Activated T-helper 17 cell treated with anti-CD3 and anti-CD28 coated beads, Interleukin-2, amount 50 U/mL, for 72 hours (primary cell): ENCODE data around the gene HOXD11. TPM values are rescaled to one million over a fixed set of nuclear protein-coding genes. Genes with fewer than 3 reads are reported as not detected.
A peak's percentile ranks its signal among the peaks of the same experiment; 100 is the strongest.

ENCODE experiments used
- ATAC-seq: fragments of 150-1000 bp; cut with Tn5 transposase; replicated peaks from 2 replicates; pipeline ENCODE4 v1.10.0; 2021; ENCODE audit warnings: mild to moderate bottlenecking, moderate library complexity
- H3K27ac Mint-ChIP-seq: one replicate; pipeline ENCODE4 v1.8.0; 2022; ENCODE audit warnings: mixed read lengths
- H3K27me3 Mint-ChIP-seq: one replicate; pipeline ENCODE4 v1.8.0; 2022; ENCODE audit warnings: mixed read lengths
- H3K36me3 Mint-ChIP-seq: one replicate; pipeline ENCODE4 v1.8.0; 2022; ENCODE audit warnings: low read depth, mild to moderate bottlenecking, mixed read lengths
- H3K4me1 Mint-ChIP-seq: one replicate; pipeline ENCODE4 v1.8.0; 2022; ENCODE audit warnings: mixed read lengths
- H3K4me3 Mint-ChIP-seq: one replicate; pipeline ENCODE4 v1.8.0; 2022; ENCODE audit warnings: mild to moderate bottlenecking, mixed read lengths
- H3K9me3 Mint-ChIP-seq: one replicate; pipeline ENCODE4 v1.8.0; 2022; ENCODE audit warnings: mixed read lengths
- total RNA-seq, 2 donors: library from RNA; stranded (reverse); gene quantifications; one replicate each; pipeline ENCODE4 v1.2.3, GENCODE V29; 2022

Gene HOXD11
- total RNA-seq, 2 donors from 2014 or later: not detected

GRCh38 chr2:176104316-176105077 lies 2.6 kb upstream of the HOXD11 start:
- H3K27ac Mint-ChIP-seq: no peak overlapping the region
- ATAC-seq: no peak
- H3K9me3 Mint-ChIP-seq: no peaks in the 10 kb centered on the region
- H3K36me3 Mint-ChIP-seq: peaks cover 24% of the 10 kb centered on the region
- peaks cover 13% of the 10 kb centered on the region for H3K4me1 Mint-ChIP-seq
- H3K27me3 Mint-ChIP-seq: peaks cover 63% of the 10 kb centered on the region
- H3K4me3 Mint-ChIP-seq: no peak overlapping the region

DNA sequence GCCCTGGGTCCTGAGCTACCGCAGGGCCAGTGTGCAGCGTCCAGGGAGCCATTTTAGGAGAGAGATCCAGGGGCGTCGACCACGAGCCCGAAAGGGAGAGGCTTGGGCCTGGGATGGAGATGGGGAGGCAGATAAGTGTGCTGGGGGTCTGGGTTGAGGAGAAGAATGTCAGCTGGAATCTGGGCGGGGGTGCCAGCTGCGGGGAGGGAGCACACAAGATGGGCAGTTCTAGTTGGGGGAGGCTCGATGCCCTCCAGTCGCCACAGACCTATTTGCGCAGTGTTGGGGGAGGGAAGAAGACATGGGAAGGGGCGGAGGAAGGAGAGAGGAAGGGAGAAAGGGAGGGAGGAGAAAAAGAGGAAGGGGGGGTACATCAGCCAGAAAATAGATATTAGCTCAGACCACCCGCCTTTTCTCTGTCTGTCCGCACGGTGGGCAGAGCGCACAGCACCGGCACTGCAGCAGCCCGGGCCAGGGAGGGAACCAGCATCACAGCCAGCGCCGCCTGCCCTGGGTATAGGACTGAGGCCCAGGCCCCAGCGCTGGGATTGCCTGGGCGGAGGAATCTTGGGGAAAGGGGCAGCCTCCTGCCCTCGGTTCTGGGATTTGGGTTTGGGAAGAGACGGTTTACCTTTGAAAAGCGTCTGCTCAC lies 1.9 kb upstream of the HOXD11 start:
- Mint-ChIP-seq H3K27ac (no peak overlapping the region), H3K36me3 (peaks cover 26% of the 10 kb centered on the region), H3K4me1 (peaks cover 15% of the 10 kb centered on the region), H3K9me3 (no peaks in the 10 kb centered on the region), H3K27me3 (peaks cover 70% of the 10 kb centered on the region), H3K4me3 (no peak overlapping the region)
- no peak for ATAC-seq

DNA sequence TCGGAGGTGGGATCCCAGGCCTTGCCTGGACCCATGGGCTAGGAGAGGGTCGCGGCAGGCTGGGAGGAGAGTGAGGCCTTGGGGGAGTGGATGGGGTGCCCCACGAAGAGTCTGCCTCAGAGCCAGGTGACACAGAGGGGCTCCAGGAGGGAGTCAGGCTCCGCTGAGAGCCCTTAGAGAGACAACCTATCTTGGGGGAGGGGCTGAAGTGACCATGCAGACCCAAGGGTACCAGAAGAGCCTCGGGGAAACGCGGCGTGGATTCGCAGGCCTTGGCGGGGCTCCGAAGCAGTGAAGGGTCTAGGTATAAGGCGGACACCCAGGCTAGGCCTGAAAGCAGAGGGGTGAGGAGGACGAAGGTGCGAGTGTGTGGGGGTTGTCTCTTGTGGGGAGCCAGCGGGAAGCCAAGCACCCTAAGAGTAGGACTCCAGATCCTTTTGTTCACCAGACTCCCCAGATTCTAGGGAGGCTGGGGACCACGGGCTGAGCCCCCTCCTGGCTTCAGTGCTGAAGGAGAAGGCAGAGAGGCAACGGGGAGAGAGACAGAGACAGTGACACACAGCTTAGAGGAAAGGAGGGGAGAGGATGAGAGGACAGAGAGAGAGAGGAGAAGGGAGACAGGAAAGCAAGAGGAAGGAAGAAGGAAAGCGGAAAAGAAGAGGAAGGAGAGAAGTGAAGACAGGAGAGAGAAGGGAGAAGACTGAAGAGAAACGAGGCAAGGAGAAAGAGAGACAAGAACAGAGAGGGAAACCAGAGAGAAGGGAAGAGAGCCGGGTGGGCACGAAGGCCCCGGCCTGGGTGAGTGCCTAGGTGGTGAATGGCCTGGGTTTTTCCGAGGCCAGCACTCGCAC lies 1.1 kb upstream of the HOXD11 start:
- Mint-ChIP-seq H3K36me3 (peaks cover 26% of the 10 kb centered on the region), H3K4me1 (peaks cover 15% of the 10 kb centered on the region), H3K9me3 (no peaks in the 10 kb centered on the region), H3K27me3 (peaks cover 74% of the 10 kb centered on the region), H3K4me3 (peak overlapping the region; percentile 47), H3K27ac (no peak overlapping the region)
- ATAC-seq: no peak

GRCh38 chr2:176107731-176108181 lies 676 bp downstream of the HOXD11 start:
- no peaks in the 10 kb centered on the region for H3K9me3 Mint-ChIP-seq
- peaks cover 26% of the 10 kb centered on the region for H3K36me3 Mint-ChIP-seq
- no peak overlapping the region for H3K27ac Mint-ChIP-seq
- no peak for ATAC-seq
- peaks cover 69% of the 10 kb centered on the region for H3K27me3 Mint-ChIP-seq
- H3K4me3 Mint-ChIP-seq: no peak overlapping the region
- peaks cover 15% of the 10 kb centered on the region for H3K4me1 Mint-ChIP-seq

DNA sequence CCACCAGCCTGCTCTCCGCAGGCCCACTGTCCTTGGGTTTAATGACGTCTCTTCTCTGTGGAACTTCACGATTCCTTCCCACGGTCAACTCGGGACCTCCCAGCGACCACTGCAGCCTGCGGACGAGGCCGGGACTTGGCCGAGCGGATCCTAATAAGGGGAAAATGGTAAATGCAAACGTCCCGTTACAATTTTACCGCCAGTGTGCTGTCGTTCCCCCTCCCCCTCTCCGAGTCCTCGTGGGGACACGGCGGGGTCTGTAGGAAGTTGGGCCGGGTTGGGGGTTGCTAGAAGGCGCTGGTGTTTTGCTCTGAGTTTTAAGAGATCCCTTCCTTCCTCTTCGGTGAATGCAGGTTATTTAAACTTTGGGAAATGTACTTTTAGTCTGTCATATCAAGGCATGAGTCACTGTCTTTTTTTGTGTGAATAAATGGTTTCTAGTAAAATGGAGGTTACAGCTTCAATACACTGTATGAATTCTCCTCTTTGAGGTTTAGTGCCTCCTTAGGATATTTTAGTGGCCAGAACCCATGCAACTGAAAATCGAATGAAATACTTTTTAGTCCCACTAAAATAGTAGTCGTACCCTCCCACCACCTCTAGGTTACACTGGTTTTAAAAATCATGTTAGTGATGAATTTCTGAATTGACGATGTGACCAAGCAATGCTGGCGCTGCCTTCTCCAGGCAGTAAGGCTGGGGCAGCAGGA lies 2.3 kb downstream of the HOXD11 start:
- Mint-ChIP-seq H3K27me3 (peaks cover 70% of the 10 kb centered on the region), H3K27ac (no peak overlapping the region), H3K4me3 (peak overlapping the region; percentile 13), H3K36me3 (peaks cover 26% of the 10 kb centered on the region), H3K4me1 (peaks cover 15% of the 10 kb centered on the region), H3K9me3 (peaks cover 4% of the 10 kb centered on the region)
- no peak for ATAC-seq

DNA sequence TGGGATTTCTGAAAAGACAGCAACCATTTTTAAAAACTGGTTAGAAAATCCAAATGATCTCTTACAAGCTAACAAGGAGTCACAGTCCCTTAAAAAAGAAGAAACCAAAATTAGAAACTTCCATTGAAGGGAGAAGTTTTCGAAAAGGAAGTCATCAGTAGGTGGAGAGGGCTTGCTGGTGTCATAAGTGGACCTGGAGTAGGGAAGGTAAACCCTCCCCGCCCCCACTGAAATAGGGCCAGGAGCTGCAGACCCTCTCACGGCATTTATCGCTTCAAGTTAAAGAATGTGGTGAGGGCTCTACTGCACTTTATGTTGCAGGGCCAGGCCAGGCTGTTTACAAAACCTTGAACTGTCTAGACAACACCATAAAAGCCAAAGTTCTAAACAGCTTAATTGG lies 2.9 kb downstream of the HOXD11 start:
- peaks cover 4% of the 10 kb centered on the region for H3K9me3 Mint-ChIP-seq
- ATAC-seq: no peak
- H3K36me3 Mint-ChIP-seq: peaks cover 25% of the 10 kb centered on the region
- no peak overlapping the region for H3K27ac Mint-ChIP-seq
- H3K27me3 Mint-ChIP-seq: peaks cover 67% of the 10 kb centered on the region
- H3K4me3 Mint-ChIP-seq: no peak overlapping the region
- H3K4me1 Mint-ChIP-seq: peaks cover 15% of the 10 kb centered on the region

DNA sequence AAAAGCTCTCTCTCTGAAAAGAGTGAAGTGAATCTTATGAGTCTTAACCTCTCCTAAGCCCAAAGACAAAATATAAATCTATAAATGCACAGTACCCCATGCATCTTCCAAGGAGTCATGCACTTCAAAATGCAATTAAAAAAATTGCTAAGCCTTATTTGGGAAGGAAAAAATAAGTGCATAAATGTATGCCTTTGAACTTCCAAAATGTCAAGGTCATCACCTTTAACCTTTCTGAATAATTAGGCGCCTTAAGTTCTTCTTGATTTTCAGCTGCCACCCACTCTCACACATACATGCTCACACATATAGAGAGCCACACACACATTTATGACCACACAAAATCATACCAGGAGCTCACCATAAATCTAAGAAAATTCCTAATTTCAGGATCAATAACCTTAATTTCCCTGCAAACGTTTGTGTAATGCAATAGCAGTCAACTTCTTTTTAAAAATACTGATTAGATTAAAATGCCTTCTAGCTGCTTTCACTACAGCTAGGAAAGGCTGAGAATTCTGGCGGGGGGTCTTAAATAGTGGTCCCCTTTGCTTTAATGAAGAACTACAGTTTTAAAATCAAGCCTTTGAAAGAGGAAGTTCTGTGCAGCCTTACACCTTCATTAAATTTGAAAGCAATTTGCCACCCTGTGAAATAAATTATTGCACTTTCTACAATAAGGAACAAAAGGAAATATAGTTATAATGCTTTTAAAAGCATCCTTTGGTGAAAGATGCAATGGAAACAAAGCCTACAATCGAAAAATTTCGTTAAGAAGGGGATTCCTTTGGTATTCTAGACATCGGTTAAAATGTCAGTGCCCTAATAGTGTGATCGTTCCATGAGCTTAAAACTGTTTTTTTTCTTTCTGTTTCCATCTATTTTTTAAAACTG lies 3.6 kb downstream of the HOXD11 start:
- Mint-ChIP-seq H3K27me3 (peaks cover 64% of the 10 kb centered on the region), H3K4me1 (peaks cover 14% of the 10 kb centered on the region), H3K36me3 (peaks cover 18% of the 10 kb centered on the region), H3K9me3 (peaks cover 4% of the 10 kb centered on the region), H3K4me3 (no peak overlapping the region), H3K27ac (no peak overlapping the region)
- no peak for ATAC-seq

DNA sequence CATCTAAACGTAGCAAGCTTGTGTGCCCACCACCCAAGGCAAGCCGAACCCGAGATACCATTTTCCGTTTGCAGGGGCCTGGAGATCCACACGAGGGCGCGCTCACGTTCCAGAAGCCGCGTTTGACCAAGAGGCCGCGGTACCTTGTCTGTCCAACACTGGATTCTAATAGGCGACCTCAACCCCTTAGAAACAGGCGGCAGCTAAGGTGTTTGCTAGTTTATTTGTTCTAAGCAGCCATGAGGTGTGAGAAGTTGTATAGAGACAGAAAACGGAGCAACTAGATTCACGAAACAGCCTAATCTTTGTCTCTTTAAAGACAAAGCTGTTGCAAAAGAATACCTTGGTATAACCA lies 4.2 kb downstream of the HOXD11 start:
- Mint-ChIP-seq H3K27me3 (peaks cover 60% of the 10 kb centered on the region), H3K36me3 (peaks cover 12% of the 10 kb centered on the region), H3K4me1 (peaks cover 8% of the 10 kb centered on the region), H3K4me3 (no peak overlapping the region), H3K9me3 (peaks cover 4% of the 10 kb centered on the region), H3K27ac (no peak overlapping the region)
- ATAC-seq: no peak

DNA sequence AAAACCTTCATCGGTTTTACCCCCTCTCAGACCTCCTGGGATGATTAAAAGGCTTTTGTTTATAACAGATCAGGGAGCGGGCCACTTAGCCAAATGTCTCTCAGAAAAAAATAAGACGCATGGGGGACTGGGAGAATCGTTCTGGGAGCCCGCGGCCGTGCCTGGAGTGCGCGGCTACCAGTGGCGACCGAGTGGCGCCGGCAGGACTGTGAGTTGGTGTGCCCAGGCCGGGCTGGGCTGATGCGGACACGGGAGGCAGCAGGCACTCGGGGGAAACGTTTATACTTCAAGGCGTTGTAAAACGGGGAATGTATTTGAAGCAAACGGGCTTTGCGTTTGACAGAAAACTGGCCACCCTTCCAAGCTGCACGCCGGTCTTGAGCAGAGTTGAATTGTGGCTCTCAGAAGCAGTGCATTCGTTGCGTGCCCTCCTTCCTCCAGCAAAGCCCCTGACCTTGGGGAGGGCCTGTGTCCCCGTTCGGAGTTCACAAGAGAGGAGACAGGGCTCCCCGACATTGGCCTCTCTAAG lies 4.8 kb downstream of the HOXD11 start:
- Mint-ChIP-seq H3K27me3 (peaks cover 64% of the 10 kb centered on the region), H3K4me3 (no peak overlapping the region), H3K36me3 (peaks cover 9% of the 10 kb centered on the region)

DNA sequence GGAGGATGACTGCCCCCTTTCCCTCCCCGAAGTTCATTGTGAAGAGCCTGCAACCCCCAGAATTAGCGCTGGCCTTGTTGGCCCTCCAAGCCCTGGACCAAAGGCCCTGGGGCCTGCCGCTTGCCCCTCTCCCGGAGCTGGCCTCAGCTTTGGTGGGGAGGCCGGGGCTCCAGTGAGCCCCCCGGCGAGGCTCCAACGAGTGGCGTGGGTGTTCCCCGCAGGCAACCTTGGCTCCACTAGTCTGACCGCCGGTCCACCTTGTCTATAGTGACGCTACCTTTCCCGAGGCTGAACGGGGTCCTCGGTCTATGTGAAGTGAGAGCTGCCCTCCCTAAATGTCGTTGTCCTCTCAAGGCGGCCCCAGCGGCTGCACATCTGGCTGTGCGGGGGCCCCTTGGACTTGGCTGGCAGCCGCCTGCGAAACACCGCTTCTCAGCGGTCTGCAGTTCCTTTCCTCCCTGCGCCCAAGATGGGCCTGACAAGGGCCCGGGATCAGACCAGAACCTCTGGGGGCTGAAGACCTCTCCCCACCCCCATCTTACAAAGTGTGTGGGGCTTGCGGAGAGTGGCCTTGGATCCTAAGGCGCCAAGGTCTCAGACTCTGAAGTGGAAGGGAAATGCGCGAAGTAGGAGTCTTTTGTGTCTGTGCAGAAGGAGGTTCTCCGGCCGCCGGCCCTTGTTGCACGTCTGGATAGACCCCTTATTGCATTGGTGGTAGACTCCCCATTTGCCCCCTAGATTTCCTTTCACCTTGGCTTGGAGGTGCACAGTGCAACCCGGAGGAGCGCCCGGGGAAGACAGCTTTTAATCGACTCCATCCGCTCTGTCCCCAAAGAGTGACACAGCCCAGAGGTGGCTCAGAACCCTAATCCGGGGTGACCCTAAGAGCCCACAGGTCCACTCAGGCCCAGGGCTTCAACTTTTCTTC lies 5.6 kb downstream of the HOXD11 start:
- Mint-ChIP-seq H3K9me3 (peaks cover 4% of the 10 kb centered on the region), H3K27ac (no peak overlapping the region), H3K4me3 (no peak overlapping the region), H3K36me3 (peaks cover 9% of the 10 kb centered on the region), H3K4me1 (peaks cover 5% of the 10 kb centered on the region), H3K27me3 (peaks cover 68% of the 10 kb centered on the region)
- ATAC-seq: no peak

More for the DNA sequence above, 4.8 kb downstream of the HOXD11 start:
- peaks cover 5% of the 10 kb centered on the region for H3K4me1 Mint-ChIP-seq
- no peak overlapping the region for H3K27ac Mint-ChIP-seq
- ATAC-seq: no peak
- H3K9me3 Mint-ChIP-seq: peaks cover 4% of the 10 kb centered on the region

GRCh38 chr2:176114120-176114929 lies 7.2 kb downstream of the HOXD11 start:
- H3K9me3 Mint-ChIP-seq: peaks cover 4% of the 10 kb centered on the region
- H3K27ac Mint-ChIP-seq: no peak overlapping the region
- peaks cover 12% of the 10 kb centered on the region for H3K4me1 Mint-ChIP-seq
- no peak overlapping the region for H3K4me3 Mint-ChIP-seq
- H3K36me3 Mint-ChIP-seq: peaks cover 4% of the 10 kb centered on the region
- H3K27me3 Mint-ChIP-seq: peaks cover 76% of the 10 kb centered on the region
- ATAC-seq: no peak
